HCT116 (cell line): ENCODE results near the gene NPFFR1.

Experiments used
- CTCF ChIP-seq, 3 experiments: fragments of 200-600 bp in 1 of 3; sonication (generic) in 1 of 3; IDR thresholded peaks in 2 of 3; conservative IDR thresholded peaks in 1 of 3; 2 replicates each; pipeline ENCODE4 v1.5.1; 2012 to 2017; ENCODE audit warnings: low read depth in 2 of 3, low read length in 2 of 3, antibody characterized with exemption in 1 of 3, borderline replicate concordance in 1 of 3, control low read depth in 1 of 3, mild to moderate bottlenecking in 1 of 3, mixed read lengths in 1 of 3, mixed run types in 1 of 3, moderate library complexity in 1 of 3; ENCODE audit not compliant: insufficient read depth in 1 of 3
- EZH2phosphoT487 ChIP-seq: fragments of 200-600 bp; IDR thresholded peaks from 2 replicates; pipeline ENCODE4 v1.6.1; 2018; ENCODE audit warnings: antibody characterized with exemption, borderline replicate concordance
- POLR2A ChIP-seq: IDR thresholded peaks from 2 replicates; pipeline ENCODE4 v1.7.0; 2011; ENCODE audit warnings: borderline replicate concordance; ENCODE audit not compliant: insufficient read depth, insufficient read length; ENCODE audit errors: extremely low read depth
- SIN3A ChIP-seq: IDR thresholded peaks from 2 replicates; pipeline ENCODE4 v1.6.1; 2012; ENCODE audit warnings: low read depth
- ZBTB33 ChIP-seq: IDR thresholded peaks from 2 replicates; pipeline ENCODE4 v1.6.1; 2011; ENCODE audit warnings: mild to moderate bottlenecking, low read length, moderate library complexity; ENCODE audit not compliant: insufficient replicate concordance; ENCODE audit errors: extremely low read depth

- no peak for TF ChIP-seq POLR2A
- TF ChIP-seq EZH2phosphoT487, result no peak
- TF ChIP-seq CTCF (IDR thresholded peaks at IDR 0.05 in 2 of 3, conservative IDR thresholded peaks at IDR 0.05 in 1 of 3; ENCODE audit: borderline replicate concordance in 1 of 3, insufficient read depth in 1 of 3, low read depth in 2 of 3, low read length in 2 of 3), result no peak
- no peak for TF ChIP-seq SIN3A
- no peak for TF ChIP-seq ZBTB33
These were observed 82.7 kb downstream of the NPFFR1 start for GRCh38 chr10:70201105-70201504.
